PC-3 (cell line): ENCODE measurements around the gene RNF149. TPM values are rescaled to one million over a fixed set of nuclear protein-coding genes. Genes with fewer than 3 reads are reported as not detected.

Source experiments
- ATAC-seq: fragments of 200-7000 bp; cut with Tn5 transposase; 2 replicates; pipeline ENCODE4 v1.9.1; 2020; ENCODE audit warnings: mild to moderate bottlenecking, moderate library complexity
- BruUV-seq: library from RNA; stranded (reverse); fragments of 400-500 nt; replicated peaks from 2 replicates; lab custom pipeline; 2021; lab: Mats Ljungman, UMichigan
- CTCF ChIA-PET: fragments of 300-600 bp; sonication (Branson Sonifier 250); formaldehyde crosslinking; loops from one replicate; lab custom pipeline; 2022; ENCODE audit warnings: antibody characterized with exemption; lab: Charles Lee
- POLR2A ChIA-PET: fragments of 300-600 bp; sonication (Branson Sonifier 250); formaldehyde crosslinking; loops from one replicate; lab custom pipeline; 2022; ENCODE audit warnings: antibody characterized with exemption; ENCODE audit not compliant: unreplicated experiment; lab: Charles Lee
- DNase-seq: peaks from one replicate; pipeline ENCODE4 v3.0.0-alpha.2; 2015
- H2AFZ ChIP-seq: fragments of 300-600 bp; sonication (generic); 2 replicates; pipeline ENCODE4 v1.6.0; 2016; ENCODE audit warnings: antibody characterized with exemption, low read length
- H3F3A ChIP-seq: fragments of 300-600 bp; sonication (generic); one replicate; pipeline ENCODE4 v1.6.0; 2017; ENCODE audit warnings: antibody characterized with exemption, low read length, control low read depth, mild to moderate bottlenecking; ENCODE audit not compliant: unreplicated experiment
- H3K27ac ChIP-seq: fragments of 300-600 bp; sonication (generic); 2 replicates; pipeline ENCODE4 v1.5.1; 2016; ENCODE audit warnings: mild to moderate bottlenecking, low read length
- H3K27me3 ChIP-seq: fragments of 300-600 bp; sonication (generic); 2 replicates; pipeline ENCODE4 v1.6.1; 2016; ENCODE audit warnings: low read length, mixed read lengths
- H3K36me3 ChIP-seq: fragments of 300-600 bp; sonication (generic); 2 replicates; pipeline ENCODE4 v1.6.1; 2016; ENCODE audit warnings: low read depth, mixed run types, low read length, mixed read lengths
- H3K4me1 ChIP-seq: fragments of 300-600 bp; sonication (generic); 2 replicates; pipeline ENCODE4 v1.5.1; 2016; ENCODE audit warnings: low read length; ENCODE audit not compliant: insufficient read depth
- H3K4me2 ChIP-seq: fragments of 300-600 bp; sonication (generic); 2 replicates; pipeline ENCODE4 v1.6.0; 2016; ENCODE audit warnings: low read length
- H3K4me3 ChIP-seq: fragments of 300-600 bp; sonication (generic); 2 replicates; pipeline ENCODE4 v1.5.1; 2016; ENCODE audit warnings: mild to moderate bottlenecking, low read length, mixed read lengths
- H3K79me2 ChIP-seq: fragments of 300-600 bp; sonication (generic); 2 replicates; pipeline ENCODE4 v1.6.1; 2017; ENCODE audit warnings: low read length, mixed read lengths
- H3K9ac ChIP-seq: fragments of 300-600 bp; sonication (generic); 2 replicates; pipeline ENCODE4 v1.6.0; 2016; ENCODE audit warnings: mild to moderate bottlenecking, low read length
- H3K9me2 ChIP-seq: fragments of 300-600 bp; sonication (generic); replicated peaks from 2 replicates; pipeline ENCODE4 v1.6.1; 2016; ENCODE audit warnings: mixed run types, low read length, mixed read lengths
- H3K9me3 ChIP-seq: fragments of 300-600 bp; sonication (generic); 2 replicates; pipeline ENCODE4 v1.6.1; 2016; ENCODE audit warnings: low read length, mixed read lengths
- H4K20me1 ChIP-seq: fragments of 300-600 bp; sonication (generic); 2 replicates; pipeline ENCODE4 v1.6.1; 2016; ENCODE audit warnings: low read length, mixed read lengths
- CTCF ChIP-seq: fragments of 300-600 bp; sonication (generic); conservative IDR thresholded peaks from 2 replicates; pipeline ENCODE4 v1.5.1; 2017; ENCODE audit warnings: antibody characterized with exemption, low read depth, mild to moderate bottlenecking, low read length
- EZH2 ChIP-seq: fragments of 300-600 bp; sonication (generic); IDR thresholded peaks from one replicate; pipeline ENCODE4 v1.6.1; 2017; ENCODE audit warnings: antibody characterized with exemption, mild to moderate bottlenecking, low read length; ENCODE audit not compliant: unreplicated experiment
- EZH2phosphoT487 ChIP-seq: fragments of 300-600 bp; sonication (generic); IDR thresholded peaks from 2 replicates; pipeline ENCODE4 v1.6.1; 2018; ENCODE audit warnings: mild to moderate bottlenecking, antibody characterized with exemption, low read length, borderline replicate concordance
- intact Hi-C: fragments of 100-400 bp; cut with micrococcal nuclease; formaldehyde crosslinking; loops from 2 replicates; pipeline ENCODE4 v1.9.0; 2023
- total RNA-seq: library from RNA; depleted of rRNA; stranded (reverse); fragments of >200 nt; gene quantifications from 2 replicates; pipeline ENCODE4 v1.2.3, GENCODE V29; 2014

The RNF149 gene
- total RNA-seq, 1 experiment from 2014 or later: 47.3 TPM

DNA sequence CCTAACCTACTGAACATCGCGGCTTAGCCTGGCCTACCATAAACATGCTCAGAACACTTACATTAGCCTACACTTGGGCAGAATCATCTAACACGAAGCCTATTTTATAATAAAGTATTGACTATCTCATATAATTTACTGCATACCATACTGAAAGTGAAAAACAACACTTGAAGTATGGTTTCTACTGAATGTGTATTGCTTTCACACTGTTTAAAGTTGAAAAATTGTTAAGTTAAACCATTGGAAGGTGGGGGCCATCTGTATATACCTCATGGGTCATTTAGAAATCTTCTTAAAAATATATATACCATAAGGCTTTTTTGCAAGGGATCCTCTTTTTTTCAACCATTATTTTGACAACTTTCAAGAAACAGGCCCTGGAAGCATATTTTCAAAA, 16.5 kb downstream of the RNF149 start:
- Histone ChIP-seq H3K36me3 (peaks cover 42% of the 10 kb centered on the region), H3K4me2 (no peak overlapping the region), H2AFZ (no peak overlapping the region), H3K9me3 (no peaks in the 10 kb centered on the region), H3K79me2 (peaks cover 49% of the 10 kb centered on the region), H3F3A (no peaks in the 10 kb centered on the region), H3K4me3 (no peak overlapping the region), H3K27ac (no peak overlapping the region), H3K27me3 (no peaks in the 10 kb centered on the region), H3K9ac (no peak overlapping the region), H3K4me1 (no peaks in the 10 kb centered on the region; the same call in 1 of the 2 replicates), H3K9me2 (no peaks in the 10 kb centered on the region), H4K20me1 (peaks cover 22% of the 10 kb centered on the region; the same call in 1 of the 2 replicates)
- intact Hi-C loops: no loop called here
- ATAC-seq (no peak), DNase-seq (no peak)
- CTCF ChIA-PET: no interaction called here
- BruUV-seq: no TSS peak
- no peak for TF ChIP-seq EZH2phosphoT487
- no peak for TF ChIP-seq CTCF
- no peak for TF ChIP-seq EZH2
- POLR2A ChIA-PET: no interaction called here

- no peak for TF ChIP-seq CTCF
- TF ChIP-seq EZH2phosphoT487: no peak
- no peak for TF ChIP-seq EZH2
Observed at GRCh38 chr2:101290711-101291110, 17.8 kb downstream of the RNF149 start.

GRCh38 chr2:101287303-101287702, 21.2 kb downstream of the RNF149 start:
- no peak overlapping the region for H3K4me2 ChIP-seq
- no peak overlapping the region for H2AFZ ChIP-seq
- DNase-seq (no peak), ATAC-seq (no peak)
- ChIA-PET POLR2A (no interaction called here), CTCF (no interaction called here)
- no TSS peak for BruUV-seq
- H3K9me3 ChIP-seq: no peaks in the 10 kb centered on the region
- TF ChIP-seq EZH2: no peak
- TF ChIP-seq CTCF: no peak
- no peak for TF ChIP-seq EZH2phosphoT487
- peaks cover 3% of the 10 kb centered on the region; the same call in 1 of the 2 replicates for H4K20me1 ChIP-seq
- peaks cover 57% of the 10 kb centered on the region for H3K36me3 ChIP-seq
- H3K9ac ChIP-seq: no peak overlapping the region
- intact Hi-C loops: no loop called here
- H3K79me2 ChIP-seq: peaks cover 8% of the 10 kb centered on the region
- H3K4me3 ChIP-seq: no peak overlapping the region
- no peaks in the 10 kb centered on the region for H3K4me1 ChIP-seq
- no peaks in the 10 kb centered on the region for H3K27me3 ChIP-seq
- H3K27ac ChIP-seq: no peak overlapping the region
- no peaks in the 10 kb centered on the region for H3F3A ChIP-seq
- H3K9me2 ChIP-seq: no peaks in the 10 kb centered on the region

More at GRCh38 chr2:101290711-101291110, 17.8 kb downstream of the RNF149 start:
- intact Hi-C loops: no loop called here
- CTCF ChIA-PET: no interaction called here
- no peaks in the 10 kb centered on the region for H3K27me3 ChIP-seq
- no peak overlapping the region for H3K9ac ChIP-seq
- ATAC-seq (no peak), DNase-seq (no peak)
- peaks cover 36% of the 10 kb centered on the region for H3K79me2 ChIP-seq
- H3K27ac ChIP-seq: no peak overlapping the region
- BruUV-seq: no TSS peak
- H4K20me1 ChIP-seq: peaks cover 13% of the 10 kb centered on the region; the same call in 1 of the 2 replicates
- H3K9me2 ChIP-seq: no peaks in the 10 kb centered on the region
- peaks cover 50% of the 10 kb centered on the region for H3K36me3 ChIP-seq
- POLR2A ChIA-PET: no interaction called here
- H2AFZ ChIP-seq: no peak overlapping the region
- H3F3A ChIP-seq: no peaks in the 10 kb centered on the region
- H3K4me2 ChIP-seq: no peak overlapping the region
- H3K4me1 ChIP-seq: no peaks in the 10 kb centered on the region; the same call in 1 of the 2 replicates
- H3K9me3 ChIP-seq: no peaks in the 10 kb centered on the region
- no peak overlapping the region for H3K4me3 ChIP-seq
